Left cardiac atrium (tissue), 4 donors: ENCODE data around the gene HFM1. TPM values are rescaled to one million over a fixed set of nuclear protein-coding genes. Genes with fewer than 3 reads are reported as not detected.
"Not testable (repeated sequence)": the region's sequence is repeated elsewhere in the genome, so short reads cannot be mapped to it uniquely, and the experiment has no call there.

Source experiments
- ATAC-seq, 2 donors: fragments of 200-7000 bp; cut with Tn5 transposase; one replicate each; pipeline ENCODE4 v1.9.1; 2020; ENCODE audit warnings: mild to moderate bottlenecking in 2 of 2, moderate library complexity in 2 of 2
- DNase-seq: peaks from one replicate; pipeline ENCODE4 v3.0.0-alpha.2; 2020
- intact Hi-C, 2 donors: fragments of 100-400 bp; cut with DNase I; formaldehyde crosslinking; loops; one replicate each; pipeline versions ENCODE4 v1.14.1 to v1.15.1; 2022 to 2023
- total RNA-seq, 2 donors: library from RNA; stranded (reverse); fragmentation: NEBNext Ultra II Directional; extraction: Animal tissue kit (Norgen Biotek cat#: 25700); gene quantifications; one replicate each; pipeline ENCODE4 v1.2.1, GENCODE V29; 2021
- donor health status: DM: no; HTN: yes; CAD: no.
- donor health status: DM: no; HTN: yes; CAD: no; lungs with severe emphysema.
- donor health status: DM: yes; HTN: yes; CAD: no.
- donor health status: Dilated cardiomyopathy.

HFM1 gene
- total RNA-seq, 2 donors from 2014 or later, result 1.6 to 3.5 TPM

GRCh38 chr1:91381844-91382243 is 22.8 kb downstream of the HFM1 start:
- no peak for DNase-seq
- no peak for ATAC-seq
- intact Hi-C loops, result no loop called here

GRCh38 chr1:91374086-91374485 is 30.6 kb downstream of the HFM1 start:
- DNase-seq, result no peak
- ATAC-seq, result no peak
- intact Hi-C loops, result no loop called here

- ATAC-seq, DNase-seq, intact Hi-C loops: not testable (repeated sequence)
Observed at GRCh38 chr1:91372230-91372629, 32.4 kb downstream of the HFM1 start.

- intact Hi-C loops, result no loop called here
- DNase-seq (no peak), ATAC-seq (no peak)
Observed at GRCh38 chr1:91349524-91349923, 55.1 kb downstream of the HFM1 start.

GRCh38 chr1:91346824-91347223 is 57.8 kb downstream of the HFM1 start:
- ATAC-seq, result no peak
- intact Hi-C loops, result no loop called here
- no peak for DNase-seq

- intact Hi-C loops, result no loop called here
- ATAC-seq (peak in 1 of 2 donors; percentile 69), DNase-seq (no peak)
Observed at GRCh38 chr1:91345395-91346005, 59.1 kb downstream of the HFM1 start.

GRCh38 chr1:91338501-91338900 is 66.1 kb downstream of the HFM1 start:
- DNase-seq (no peak), ATAC-seq (no peak)
- intact Hi-C loops, result no loop called here

- intact Hi-C loops, result no loop called here
- no peak for DNase-seq
- ATAC-seq, result no peak
Observed at GRCh38 chr1:91335603-91336002, 69.0 kb downstream of the HFM1 start.

GRCh38 chr1:91334856-91335255 is 69.8 kb downstream of the HFM1 start:
- no peak for ATAC-seq

GRCh38 chr1:91325456-91325855 is 79.2 kb downstream of the HFM1 start:
- DNase-seq (no peak), ATAC-seq (no peak)
- intact Hi-C loops, result no loop called here

More at GRCh38 chr1:91334856-91335255, 69.8 kb downstream of the HFM1 start:
- no peak for DNase-seq
- intact Hi-C loops, result no loop called here

GRCh38 chr1:91314643-91315042 is 90.0 kb downstream of the HFM1 start:
- no peak for ATAC-seq
- intact Hi-C loops, result no loop called here
- no peak for DNase-seq

- ATAC-seq (no peak), DNase-seq (no peak)
- intact Hi-C loops, result no loop called here
Observed at GRCh38 chr1:91311672-91312071, 93.0 kb downstream of the HFM1 start.

- ATAC-seq (no peak), DNase-seq (no peak)
- intact Hi-C loops, result no loop called here
Observed at GRCh38 chr1:91308544-91308943, 96.1 kb downstream of the HFM1 start.

GRCh38 chr1:91307784-91308409 is 96.7 kb downstream of the HFM1 start:
- no peak for DNase-seq
- no peak for ATAC-seq
- intact Hi-C loops, result no loop called here

GRCh38 chr1:91303165-91303564 is 101.5 kb downstream of the HFM1 start:
- no peak for ATAC-seq
- DNase-seq, result no peak
- intact Hi-C loops, result no loop called here

GRCh38 chr1:91288843-91289553 is 115.6 kb downstream of the HFM1 start:
- intact Hi-C loops, result loop anchor here in 1 of 2 donors (10.0 kb wide), 1 partner anchor 646 kb away; no protein-coding TSS in a partner anchor
- not testable (repeated sequence) for ATAC-seq, DNase-seq

GRCh38 chr1:91286962-91287317 is 117.7 kb downstream of the HFM1 start:
- not testable (repeated sequence) for ATAC-seq, DNase-seq
- intact Hi-C loops, result loop anchor here in 1 of 2 donors (10.0 kb wide), 1 partner anchor 648 kb away; no protein-coding TSS in a partner anchor

- intact Hi-C loops, result loop anchor here in 1 of 2 donors (10.0 kb wide), 1 partner anchor 648 kb away; no protein-coding TSS in a partner anchor
- DNase-seq, result not testable (repeated sequence)
Observed at GRCh38 chr1:91286259-91286961, 118.2 kb downstream of the HFM1 start.

GRCh38 chr1:91283421-91283726 is 121.3 kb downstream of the HFM1 start:
- ATAC-seq, result no peak
- intact Hi-C loops, result loop anchor here (5.0 to 10.0 kb wide), 4 partner anchors 214 to 1009 kb away; no protein-coding TSS in a partner anchor
- DNase-seq, result no peak

More at GRCh38 chr1:91286259-91286961, 118.2 kb downstream of the HFM1 start:
- ATAC-seq, result not testable (repeated sequence)
